NCI-H1417 (cell line): ENCODE measurements around the gene RHEB.

Experiments
- DNase-seq, 3 experiments: peaks; one replicate each; lab custom pipeline; 2025; lab: John Stamatoyannopoulos, UW

RHEB gene

DNA sequence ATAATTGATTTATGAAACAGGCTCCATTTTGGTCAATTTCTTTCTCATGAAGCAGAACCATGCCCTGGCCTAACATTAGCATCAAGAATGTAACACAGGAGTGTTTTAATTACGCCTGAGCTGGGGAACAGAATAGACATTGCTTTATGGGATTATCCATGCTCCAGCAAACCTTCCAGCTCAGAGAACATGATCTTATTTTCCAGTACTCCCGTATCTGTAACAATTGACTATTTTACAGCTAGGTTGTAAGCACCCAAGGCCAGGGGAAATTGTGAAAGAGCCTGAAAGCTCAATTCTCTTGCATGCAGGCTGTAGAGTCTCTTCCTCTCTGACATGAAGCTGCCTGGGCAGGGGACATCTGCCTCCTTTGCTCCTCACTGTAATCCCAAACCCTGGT, 49.0 kb downstream of the RHEB start:
- no peak for DNase-seq

DNA sequence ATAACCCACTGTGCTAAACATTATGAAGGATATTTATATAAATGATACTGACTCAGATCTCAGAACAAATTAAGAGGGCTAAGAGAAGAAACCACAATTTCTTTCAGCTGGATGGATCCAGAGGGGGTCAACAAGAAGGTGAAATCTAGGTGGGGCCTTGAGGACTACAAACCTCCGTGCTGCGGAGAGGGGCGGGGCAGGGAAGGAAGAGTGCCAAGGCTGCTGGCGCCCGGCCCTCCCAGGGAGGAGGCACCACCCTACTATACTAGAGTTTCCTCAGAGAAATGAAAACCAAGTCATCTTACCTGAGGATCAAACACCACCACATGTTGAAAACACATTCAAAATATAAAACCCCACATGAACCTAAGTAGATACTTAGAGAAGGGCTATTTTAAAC, 50.4 kb downstream of the RHEB start:
- no peak for DNase-seq

DNA sequence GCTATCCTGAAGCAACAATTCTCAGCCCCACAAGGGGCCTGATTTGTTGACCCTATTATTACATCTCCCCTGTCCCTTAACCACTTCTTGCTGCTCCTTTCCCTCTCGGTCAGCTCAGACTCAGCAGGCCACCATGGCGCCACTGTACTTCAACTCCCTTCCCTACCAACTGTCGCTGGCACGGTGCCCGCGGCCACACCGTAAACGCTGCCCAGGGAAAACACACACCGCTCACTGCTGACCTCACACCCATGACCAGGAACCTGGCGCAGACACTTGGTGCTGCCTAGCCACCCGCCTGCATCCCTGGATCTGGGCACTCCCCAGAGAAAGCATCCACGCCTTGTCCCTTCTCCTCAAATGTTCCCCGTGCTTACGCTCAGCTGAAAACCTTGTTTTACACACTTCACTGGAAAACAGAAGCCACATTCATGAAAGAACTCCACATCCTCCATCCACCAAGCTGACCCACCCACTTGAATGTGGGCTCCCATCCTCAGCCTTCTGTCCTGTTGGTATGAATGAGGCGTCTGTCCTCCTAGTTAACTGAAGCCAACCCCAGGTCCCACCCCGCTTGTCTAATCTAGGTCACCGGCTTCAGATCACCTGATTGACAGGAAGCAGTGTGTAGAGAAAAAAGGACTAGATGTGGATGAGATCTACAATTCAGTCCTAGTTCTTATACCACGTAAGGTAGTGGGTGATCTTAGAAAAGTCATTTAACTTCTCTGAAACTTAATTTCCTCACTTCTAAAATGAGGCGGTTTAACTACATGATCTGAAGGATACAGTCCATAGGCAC, 51.3 kb downstream of the RHEB start:
- DNase-seq: no peak

DNA sequence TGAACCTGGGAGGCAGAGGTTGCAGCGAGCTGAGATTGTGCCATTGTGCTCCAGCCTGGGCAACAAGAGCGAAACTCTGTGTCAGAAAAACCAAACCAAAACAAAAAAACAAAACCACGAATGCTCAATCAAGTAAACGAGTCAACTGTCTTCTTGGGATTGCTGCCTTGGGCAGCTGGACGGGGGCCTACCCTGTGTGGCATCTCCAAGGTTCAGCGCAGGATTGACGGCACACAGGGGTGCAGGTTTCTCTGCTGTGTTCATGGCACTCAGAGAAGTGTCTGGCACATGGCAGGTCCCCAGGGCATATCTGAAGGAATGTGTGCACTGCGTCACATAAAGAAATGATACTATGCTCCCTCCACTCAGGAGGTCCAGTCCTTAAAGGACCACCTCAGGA, 54.5 kb downstream of the RHEB start:
- no peak for DNase-seq

DNA sequence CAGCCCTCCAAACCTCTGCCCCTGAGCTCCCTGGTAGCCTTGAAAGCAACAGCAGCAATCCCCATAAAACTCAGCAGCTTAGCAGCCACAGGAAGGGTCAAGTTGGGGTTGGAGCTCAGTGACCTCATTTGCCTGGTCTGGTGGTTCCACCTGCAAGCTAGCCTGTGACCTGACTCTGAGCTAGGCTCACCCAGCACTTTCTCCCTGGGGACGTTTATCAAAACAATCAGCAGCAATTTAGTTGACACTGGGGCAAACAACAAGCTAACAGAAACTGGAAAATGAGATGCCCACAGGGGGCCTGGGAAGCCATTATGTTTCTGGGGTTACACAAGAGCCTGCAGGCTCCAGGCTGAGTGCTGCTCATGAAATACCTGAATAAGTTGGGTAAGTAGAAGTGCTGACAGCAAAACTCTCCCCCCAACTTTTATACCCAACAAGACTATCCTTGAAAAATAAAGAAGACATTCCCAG, 57.4 kb downstream of the RHEB start:
- peak in 1 of 3 experiments; percentile 22 for DNase-seq

DNA sequence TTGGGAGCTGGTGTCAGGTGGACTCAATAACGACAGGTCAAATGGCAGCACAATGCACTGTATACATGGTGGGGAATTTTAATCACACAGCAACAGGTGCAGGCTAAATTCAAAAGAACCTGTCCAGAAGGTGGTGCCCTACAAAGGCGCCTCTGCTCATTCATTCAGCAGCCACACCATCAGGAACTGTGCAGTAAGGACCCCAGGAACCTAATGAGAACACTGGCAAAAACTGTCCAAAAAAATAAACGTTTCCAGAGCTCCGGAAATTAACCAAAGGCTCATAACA, 57.8 kb downstream of the RHEB start:
- no peak for DNase-seq

DNA sequence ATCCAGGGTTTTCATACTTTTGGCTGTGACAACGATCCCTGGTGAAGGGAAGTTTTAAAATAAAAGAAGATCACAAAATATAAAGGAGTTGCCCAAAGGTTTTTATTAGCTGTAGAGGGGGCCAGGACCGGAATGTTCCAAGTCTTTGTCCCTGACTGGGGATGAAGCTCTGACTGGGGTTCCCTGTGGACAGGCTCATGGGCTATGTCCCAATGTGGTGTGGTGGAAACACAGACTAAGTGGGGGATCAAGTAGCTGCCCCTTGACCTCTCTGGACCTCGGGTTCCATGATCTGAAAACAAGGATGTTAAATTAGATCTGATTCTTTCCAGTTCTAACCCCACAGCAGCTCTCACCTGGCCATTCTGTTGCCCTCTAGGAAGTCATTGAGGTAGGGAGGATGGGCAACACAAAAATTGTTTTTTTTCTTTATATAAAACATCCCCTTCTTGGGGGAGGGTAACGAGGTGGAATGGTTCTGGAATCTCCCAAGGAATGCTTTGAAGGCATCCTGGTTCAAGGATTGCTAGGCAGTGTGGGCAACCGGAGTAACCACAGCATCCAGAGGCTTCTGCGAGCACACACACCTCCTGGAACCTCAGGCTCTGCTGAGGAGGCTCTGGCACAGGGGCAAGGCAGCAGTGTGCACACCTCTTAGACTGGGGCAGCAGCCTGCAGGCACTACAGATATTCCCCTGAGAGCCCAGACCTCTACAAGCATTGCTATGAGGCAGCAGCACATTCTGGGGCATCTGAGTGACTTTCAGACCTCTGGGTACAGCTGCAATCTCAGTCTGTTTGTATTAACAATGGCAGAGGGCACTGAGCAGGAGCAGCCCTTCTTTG, 58.4 kb downstream of the RHEB start:
- no peak for DNase-seq

DNA sequence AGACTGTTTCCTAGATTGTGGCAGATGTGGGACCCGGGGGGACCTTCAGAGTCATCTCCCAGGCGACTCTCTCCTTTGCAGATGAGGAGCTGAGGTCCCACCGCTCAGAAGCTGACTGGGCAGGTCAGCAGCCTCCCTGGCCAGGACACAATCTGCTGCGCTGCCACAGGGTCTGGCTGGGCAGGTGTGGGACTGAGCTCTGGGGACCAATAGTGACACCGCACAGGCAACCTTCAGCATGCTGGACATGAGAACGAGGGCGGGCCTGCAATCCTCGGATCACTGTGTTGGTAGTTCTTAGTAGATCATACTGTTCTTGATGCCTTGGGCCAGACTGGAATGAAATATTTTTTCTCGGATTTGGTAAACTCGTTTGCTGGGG, 59.2 kb downstream of the RHEB start:
- no peak for DNase-seq

DNA sequence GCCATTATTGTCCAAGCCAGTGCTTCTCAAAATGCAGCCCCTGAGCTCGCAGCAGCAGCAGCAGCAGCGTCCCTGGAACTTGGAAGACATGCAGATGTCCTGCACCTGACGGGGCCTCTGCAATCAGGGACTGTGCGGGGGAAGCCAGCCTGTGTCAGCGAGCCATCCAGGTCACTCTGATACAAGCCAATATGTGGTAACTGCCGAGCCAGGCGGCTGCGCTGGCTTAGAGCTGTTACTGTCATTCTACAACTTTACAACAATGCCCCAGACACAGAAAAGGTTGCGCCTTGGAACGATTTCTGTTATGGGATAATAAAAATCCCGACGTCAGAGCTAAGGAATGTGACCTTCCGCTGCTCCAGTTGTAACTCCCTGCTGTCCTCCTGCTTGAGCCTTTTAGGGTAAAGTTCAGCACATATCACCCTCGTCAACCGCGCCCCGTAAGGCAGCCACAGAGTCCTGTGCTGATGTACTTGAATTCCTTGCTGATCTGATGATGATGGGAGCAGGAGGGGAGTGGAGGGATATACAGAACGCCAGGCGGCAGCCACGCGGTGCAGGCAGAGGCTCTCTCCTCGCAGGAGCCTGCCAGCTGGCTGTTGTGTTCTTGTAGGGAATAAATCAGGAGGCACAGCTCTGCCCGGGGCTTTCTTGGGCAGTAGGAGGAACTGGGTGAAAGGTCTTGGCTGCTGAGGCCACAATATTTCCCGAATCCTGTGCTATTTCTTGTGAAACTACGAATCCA, 59.8 kb downstream of the RHEB start:
- DNase-seq: no peak

DNA sequence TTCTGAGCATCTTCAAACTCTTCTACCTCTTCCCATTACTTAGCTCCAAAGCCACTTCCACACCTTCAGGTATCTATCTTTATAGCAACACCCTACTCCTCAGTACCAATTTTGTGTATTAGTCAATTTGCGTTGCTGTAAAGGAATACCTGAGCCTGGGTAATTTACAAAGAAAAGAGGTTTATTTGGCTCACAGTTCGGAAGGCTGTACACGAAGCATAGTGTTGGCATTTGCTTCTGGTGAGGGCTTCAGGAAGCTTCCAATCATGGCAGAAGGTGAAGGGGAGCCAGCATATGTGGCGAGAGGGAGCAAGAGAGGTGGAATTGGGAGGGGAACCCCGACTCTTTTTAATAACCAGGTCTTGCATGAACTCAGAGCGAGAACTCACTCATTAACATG, 62.2 kb downstream of the RHEB start:
- no peak for DNase-seq

DNA sequence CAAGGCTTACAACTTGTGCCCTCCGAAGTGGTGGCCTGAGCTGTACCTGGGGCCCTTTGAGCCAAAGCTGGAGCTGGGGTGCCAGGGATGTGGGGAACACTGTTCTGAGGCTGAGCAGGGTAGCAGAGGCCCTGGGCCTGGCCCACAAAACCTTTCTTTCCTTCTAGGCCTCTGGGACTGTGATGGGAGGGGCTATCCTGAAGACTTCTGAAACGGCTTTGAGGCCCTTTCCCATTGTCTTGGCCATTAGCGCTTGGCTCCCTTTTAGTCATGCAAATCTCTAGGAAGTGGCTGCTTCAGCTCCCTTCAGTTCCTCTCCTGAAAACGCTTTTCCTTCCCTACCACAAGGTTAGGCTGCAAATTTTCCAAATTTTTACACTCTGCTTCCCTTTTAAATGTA, 62.9 kb downstream of the RHEB start:
- no peak for DNase-seq

DNA sequence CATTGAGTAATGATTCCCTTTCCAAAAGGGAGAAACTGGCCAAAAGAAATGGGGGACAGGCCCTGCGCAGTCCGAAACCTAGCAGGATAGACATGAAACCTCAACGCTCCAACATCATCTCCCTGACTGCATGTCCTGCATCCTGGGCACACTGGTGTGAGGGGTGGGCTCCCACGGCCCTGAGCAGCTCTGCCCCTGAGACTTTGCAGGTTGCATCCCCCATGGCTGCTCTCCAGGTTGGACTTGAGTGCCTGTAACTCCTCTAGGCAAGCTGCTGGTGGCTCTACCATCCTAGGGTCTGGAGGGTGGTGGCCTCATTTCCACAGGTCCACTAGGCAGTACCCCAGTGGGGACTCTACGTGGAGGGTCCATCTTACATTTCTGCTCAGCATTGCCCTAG, 63.4 kb downstream of the RHEB start:
- no peak for DNase-seq

DNA sequence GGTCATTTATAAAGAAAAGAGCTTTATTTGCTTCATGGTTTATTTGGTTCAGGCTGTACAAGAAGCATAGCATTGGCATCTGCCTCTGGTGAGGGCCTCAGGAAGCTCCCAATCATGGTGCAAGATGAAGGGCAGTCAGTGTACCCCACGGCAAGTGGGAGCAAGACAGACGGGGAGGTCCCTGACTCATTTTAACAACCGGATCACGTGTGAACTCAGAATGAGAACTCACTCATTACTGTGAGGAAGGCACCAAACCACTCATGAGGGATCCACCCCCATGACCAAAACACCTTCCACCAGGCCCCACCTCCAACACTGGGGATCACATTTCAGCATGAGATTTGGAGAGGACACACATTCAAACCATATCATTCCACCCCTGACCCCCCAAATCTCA, 64.0 kb downstream of the RHEB start:
- no peak for DNase-seq

DNA sequence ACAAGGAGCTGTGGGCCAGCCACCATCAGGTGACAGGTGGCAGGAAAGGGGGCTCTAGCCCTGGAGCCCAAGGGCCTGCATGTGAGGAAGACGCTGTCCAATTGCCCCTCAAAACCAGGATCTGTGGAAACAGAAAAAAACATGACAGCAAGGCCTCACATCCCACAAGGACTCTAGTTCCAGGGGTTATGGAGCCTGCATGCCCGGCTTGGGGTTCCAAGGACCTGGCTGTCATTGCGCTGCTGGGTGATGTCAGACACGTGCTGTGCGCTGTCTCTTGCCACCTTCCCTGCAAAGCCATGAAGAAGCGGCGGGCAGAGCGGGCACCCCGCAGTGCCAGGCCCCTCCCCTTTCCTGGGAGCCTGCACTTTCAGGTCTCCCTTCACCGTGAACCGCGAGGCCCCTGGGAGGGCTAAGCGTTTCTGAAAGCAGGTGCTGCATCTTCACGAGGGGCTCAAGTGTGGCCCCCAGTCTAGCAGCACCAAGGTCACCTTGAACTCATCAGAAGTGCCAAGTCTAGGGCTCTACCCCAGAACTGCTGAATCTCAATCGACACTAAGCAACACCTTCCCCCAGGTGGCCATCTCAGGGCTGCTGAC, 64.7 kb downstream of the RHEB start:
- DNase-seq: peak in 2 of 3 experiments; percentile 29 to 52

DNA sequence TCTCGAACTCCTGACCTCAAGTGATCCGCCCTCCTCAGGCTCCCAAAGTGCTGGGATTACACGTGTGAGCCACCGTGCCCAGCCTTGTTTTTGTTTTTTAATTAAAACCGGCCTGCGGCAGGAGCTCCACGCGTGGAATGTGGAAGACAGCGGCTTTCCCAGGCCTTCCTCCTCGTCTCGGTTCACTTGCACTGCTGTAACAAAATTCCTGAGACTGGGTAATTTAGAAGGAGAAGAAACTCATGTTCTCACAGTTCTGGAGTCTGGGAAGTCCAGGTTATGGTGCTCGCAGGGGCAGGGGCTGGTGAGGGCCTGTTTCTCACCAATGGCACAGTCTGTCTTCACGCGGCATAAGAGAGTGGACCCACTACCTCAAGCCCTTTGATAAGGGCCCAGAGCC, 65.4 kb downstream of the RHEB start:
- no peak for DNase-seq

DNA sequence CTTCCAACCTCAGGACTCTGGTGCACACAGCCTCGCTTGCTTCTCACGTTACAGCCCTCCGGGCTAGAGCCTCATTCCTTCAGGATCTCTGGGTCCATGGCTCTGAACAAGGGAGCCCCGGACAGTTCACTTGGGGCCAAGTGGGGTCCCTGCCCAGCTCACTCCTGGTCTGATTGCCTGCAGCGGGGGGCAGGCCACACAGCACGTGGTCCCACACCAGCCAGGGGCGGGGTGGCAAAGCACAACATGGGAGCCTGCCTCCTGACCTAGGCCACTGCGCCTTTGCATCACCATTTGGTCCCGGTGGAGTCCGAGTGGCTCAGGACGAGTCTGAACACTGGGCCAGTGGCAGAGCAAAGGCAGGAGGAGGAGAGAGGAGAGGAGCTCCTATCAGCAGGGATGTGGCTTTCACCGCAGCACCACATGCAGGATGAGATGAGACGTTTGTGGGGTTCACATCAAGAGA, 66.3 kb downstream of the RHEB start:
- no peak for DNase-seq

DNA sequence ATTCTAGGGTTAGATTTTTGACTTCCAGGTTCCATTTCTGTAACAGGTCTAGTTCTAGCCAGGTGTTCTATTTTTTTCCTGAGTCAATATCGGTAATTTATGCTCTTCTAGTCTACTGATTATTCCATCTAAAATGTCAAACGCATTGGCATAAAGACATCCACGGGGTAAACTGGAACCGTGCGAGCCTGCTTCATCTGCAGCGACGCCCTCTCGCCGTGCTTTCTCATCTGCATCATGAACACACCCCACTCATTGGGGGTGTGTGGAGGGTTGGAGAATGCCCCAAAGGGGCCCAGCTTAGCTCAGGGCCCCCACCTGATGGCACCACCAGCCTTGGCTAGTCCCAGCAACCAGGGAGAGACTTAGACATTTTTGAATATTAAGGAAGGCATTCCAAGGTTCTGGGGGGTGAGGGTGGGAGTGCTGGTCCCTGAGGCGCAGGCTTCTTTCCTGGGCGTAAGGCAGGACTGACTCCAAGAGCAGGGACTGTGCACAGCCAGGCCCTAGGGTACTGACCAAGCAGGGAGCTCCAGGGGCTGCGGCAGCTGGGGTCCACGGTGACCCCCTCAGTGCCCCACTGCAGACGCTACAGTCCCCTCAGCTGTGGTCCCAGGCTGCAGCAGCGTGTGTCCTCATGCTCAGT, 66.9 kb downstream of the RHEB start:
- no peak for DNase-seq

DNA sequence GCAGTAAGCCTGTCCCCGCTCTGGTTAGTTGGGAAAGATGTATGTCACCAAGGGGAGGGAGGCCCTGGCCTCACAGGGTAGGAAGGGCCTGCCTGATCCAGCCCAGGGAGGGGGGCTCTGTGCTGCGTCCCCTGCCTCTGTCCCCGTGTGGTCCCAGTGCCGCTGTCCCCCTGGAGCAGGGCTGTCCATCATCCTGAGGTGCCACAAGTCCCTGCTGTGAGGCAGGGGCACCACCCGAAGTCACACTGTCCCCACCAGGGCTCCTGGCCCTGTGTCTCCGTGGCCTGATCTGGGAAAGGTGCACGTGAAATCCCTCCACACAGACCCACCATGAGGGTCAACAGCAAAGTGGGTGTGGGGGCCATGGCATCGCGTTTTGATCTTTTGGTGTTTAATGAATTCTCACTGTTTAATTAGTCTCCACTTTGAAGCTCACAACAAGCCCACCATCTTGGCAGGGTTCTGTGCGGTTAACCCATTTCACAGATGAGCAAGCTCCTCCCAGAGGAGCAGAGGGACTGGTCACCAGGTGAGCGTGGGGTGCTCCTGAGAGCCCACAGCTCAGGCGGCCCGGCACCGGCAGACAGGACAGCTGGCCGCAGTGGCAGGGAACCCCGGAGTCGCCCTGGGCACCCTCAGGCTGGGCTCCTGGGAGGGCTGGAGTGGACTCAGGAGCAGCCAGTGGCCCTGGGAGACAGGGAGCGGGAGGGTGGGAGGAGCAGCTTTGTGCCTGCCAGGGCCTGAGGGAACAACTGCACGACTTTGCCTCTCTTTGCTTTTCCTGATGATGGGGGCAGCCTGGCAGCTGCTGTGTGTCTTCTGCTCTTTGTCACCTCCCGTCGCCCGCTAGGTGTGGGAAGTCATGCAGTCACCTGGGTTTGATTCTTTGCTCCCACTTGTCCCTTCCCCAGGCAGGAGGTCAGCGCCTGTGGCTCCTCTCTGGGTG, 67.8 kb downstream of the RHEB start:
- no peak for DNase-seq

DNA sequence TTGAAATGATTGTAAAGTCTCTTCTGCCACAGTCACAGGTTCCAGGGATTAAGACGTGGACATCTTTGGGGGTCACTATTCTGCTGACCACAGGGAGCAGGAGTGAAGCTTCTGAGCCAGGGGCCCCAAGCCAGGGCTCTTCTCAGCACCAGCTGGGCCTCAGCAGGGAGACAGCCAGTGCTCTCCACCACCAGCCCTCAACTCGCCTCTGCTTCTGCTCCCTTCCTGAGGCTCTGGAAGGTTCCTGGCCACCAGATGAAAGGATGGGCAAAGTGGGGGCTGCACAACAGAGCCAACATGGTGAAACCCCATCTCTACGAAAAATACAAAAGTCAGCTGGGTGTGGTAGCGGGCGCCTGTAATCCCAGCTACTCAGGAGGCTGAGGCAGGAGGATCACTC, 68.5 kb downstream of the RHEB start:
- DNase-seq: no peak

DNA sequence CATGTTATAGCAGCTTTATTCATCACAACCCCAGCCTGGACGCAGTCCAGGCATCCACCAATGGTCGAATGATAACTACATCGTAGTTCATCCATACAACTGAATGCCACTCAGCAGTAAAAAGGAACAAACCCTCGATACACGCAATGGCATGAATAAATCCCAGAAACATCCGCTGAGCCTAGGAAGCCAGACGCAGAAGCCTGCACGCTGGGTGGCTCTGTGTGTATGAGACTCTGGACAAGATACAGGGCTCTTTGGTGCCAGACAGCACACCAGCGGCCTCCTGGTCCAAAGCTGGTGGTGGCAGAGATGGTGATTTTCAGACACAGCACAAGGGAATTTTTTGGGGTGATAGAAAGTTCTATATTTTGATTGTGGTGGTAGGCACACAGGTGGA, 69.7 kb downstream of the RHEB start:
- no peak for DNase-seq
